HG03439 (cell line): ENCODE results near the gene USP14.

Experiments used
- ATAC-seq: cut with Tn5 transposase; IDR thresholded peaks from one replicate; pipeline ENCODE4 v1.9.1; 2021; ENCODE audit warnings: mild to moderate bottlenecking, moderate library complexity; ENCODE audit not compliant: unreplicated experiment

The USP14 gene

GRCh38 chr18:159037-159652 is 788 bp downstream of the USP14 start:
- no peak for ATAC-seq

GRCh38 chr18:159933-160332 is 1.6 kb downstream of the USP14 start:
- ATAC-seq = no peak

- ATAC-seq = no peak
Measured at GRCh38 chr18:160831-161570, 2.6 kb downstream of the USP14 start.

GRCh38 chr18:172361-172760 is 14.0 kb downstream of the USP14 start:
- ATAC-seq = no peak

- no peak for ATAC-seq
Measured at GRCh38 chr18:179499-179898, 21.1 kb downstream of the USP14 start.

GRCh38 chr18:181711-182110 is 23.4 kb downstream of the USP14 start:
- no peak for ATAC-seq

GRCh38 chr18:183769-184168 is 25.4 kb downstream of the USP14 start:
- ATAC-seq = no peak

- no peak for ATAC-seq
Measured at GRCh38 chr18:189254-189653, 30.9 kb downstream of the USP14 start.

GRCh38 chr18:191725-192124 is 33.4 kb downstream of the USP14 start:
- no peak for ATAC-seq

- no peak for ATAC-seq
Measured at GRCh38 chr18:192801-193200, 34.4 kb downstream of the USP14 start.

GRCh38 chr18:195651-196050 is 37.3 kb downstream of the USP14 start:
- ATAC-seq = no peak

- ATAC-seq = no peak
Measured at GRCh38 chr18:199214-199613, 40.9 kb downstream of the USP14 start.

- no peak for ATAC-seq
Measured at GRCh38 chr18:199768-200167, 41.4 kb downstream of the USP14 start.

- no peak for ATAC-seq
Measured at GRCh38 chr18:210075-210474, 51.7 kb downstream of the USP14 start.

GRCh38 chr18:210733-211132 is 52.4 kb downstream of the USP14 start:
- ATAC-seq = no peak

- ATAC-seq = no peak
Measured at GRCh38 chr18:211582-211981, 53.2 kb downstream of the USP14 start.

- no peak for ATAC-seq
Measured at GRCh38 chr18:212780-213179, 54.4 kb downstream of the USP14 start.

GRCh38 chr18:213505-213904 is 55.1 kb downstream of the USP14 start:
- ATAC-seq = no peak

- no peak for ATAC-seq
Measured at GRCh38 chr18:213966-214365, 55.6 kb downstream of the USP14 start.

GRCh38 chr18:215448-216010 is 57.2 kb downstream of the USP14 start:
- no peak for ATAC-seq

- no peak for ATAC-seq
Measured at GRCh38 chr18:217532-218336, 59.4 kb downstream of the USP14 start.

GRCh38 chr18:220708-221107 is 62.4 kb downstream of the USP14 start:
- no peak for ATAC-seq
